ENCODE results near the gene MRPL12.
A peak's percentile ranks its signal among the peaks of the same experiment; 100 is the strongest.

The MRPL12 gene

DNA sequence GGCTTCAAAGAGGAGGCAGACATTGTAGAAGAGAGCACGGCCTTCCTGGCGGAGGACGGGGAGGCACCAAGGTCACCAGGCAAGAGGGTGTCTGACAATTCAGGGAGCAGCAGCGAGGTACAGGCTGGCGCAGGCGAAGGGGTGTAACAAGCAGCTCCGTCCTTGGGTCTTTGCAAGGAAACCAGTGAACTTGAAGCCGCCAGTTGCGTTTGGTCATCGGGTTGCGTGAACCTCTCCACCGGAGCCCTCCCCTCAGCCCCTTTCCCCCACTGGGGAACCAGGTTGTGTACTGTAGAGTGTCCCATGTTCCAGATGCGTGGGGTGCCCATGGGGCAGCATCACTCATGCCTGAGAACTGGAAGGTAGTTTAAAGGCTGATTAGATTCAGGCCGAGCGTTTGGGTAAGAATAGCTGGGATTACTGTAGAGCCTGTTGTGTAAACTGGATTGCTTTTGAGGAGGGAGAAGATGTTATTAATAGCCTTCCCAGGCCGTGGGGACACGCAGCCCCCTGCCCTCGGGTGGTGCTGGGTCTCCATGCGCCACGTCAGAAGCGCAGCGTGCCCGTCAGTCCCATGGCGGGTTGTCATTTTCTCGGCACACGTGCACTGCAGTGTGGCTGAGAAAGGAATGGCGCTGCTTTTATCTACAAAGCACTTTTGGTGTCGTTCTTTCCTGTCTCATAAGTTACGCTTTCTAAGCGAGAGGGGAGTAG lies 2.5 kb downstream of the MRPL12 start:
- H3K27ac ChIP-seq, result no peak overlapping the region

DNA sequence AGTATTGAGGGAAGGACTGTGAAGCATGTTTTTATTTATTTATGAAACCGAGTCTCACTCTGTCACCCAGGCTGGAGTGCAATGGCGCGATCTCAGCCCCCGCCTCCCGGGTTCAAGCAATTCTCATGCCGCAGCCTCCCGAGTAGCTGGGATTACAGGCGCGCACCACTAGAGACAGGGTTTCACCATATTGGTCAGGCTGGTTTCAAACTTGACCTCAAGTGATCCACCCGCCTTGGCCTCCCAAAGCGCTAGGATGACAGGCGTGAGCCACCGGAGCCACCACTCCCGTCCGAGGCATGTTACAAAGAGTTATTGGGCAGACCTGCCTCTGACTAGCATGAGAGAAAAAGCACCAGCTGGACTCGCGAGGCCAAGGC lies 3.1 kb downstream of the MRPL12 start:
- H3K27ac ChIP-seq, result no peak overlapping the region
- TF ChIP-seq, protein P1, sequence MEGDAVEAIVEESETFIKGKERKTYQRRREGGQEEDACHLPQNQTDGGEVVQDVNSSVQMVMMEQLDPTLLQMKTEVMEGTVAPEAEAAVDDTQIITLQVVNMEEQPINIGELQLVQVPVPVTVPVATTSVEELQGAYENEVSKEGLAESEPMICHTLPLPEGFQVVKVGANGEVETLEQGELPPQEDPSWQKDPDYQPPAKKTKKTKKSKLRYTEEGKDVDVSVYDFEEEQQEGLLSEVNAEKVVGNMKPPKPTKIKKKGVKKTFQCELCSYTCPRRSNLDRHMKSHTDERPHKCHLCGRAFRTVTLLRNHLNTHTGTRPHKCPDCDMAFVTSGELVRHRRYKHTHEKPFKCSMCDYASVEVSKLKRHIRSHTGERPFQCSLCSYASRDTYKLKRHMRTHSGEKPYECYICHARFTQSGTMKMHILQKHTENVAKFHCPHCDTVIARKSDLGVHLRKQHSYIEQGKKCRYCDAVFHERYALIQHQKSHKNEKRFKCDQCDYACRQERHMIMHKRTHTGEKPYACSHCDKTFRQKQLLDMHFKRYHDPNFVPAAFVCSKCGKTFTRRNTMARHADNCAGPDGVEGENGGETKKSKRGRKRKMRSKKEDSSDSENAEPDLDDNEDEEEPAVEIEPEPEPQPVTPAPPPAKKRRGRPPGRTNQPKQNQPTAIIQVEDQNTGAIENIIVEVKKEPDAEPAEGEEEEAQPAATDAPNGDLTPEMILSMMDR (conservative IDR thresholded peaks at IDR 0.05), result no peak
- TF ChIP-seq ZFX (IDR thresholded peaks at IDR 0.05), result no peak

More for the DNA sequence above, 2.5 kb downstream of the MRPL12 start:
- TF ChIP-seq ZFX (IDR thresholded peaks at IDR 0.05), result no peak
- TF ChIP-seq, protein P1 (conservative IDR thresholded peaks at IDR 0.05), result no peak

DNA sequence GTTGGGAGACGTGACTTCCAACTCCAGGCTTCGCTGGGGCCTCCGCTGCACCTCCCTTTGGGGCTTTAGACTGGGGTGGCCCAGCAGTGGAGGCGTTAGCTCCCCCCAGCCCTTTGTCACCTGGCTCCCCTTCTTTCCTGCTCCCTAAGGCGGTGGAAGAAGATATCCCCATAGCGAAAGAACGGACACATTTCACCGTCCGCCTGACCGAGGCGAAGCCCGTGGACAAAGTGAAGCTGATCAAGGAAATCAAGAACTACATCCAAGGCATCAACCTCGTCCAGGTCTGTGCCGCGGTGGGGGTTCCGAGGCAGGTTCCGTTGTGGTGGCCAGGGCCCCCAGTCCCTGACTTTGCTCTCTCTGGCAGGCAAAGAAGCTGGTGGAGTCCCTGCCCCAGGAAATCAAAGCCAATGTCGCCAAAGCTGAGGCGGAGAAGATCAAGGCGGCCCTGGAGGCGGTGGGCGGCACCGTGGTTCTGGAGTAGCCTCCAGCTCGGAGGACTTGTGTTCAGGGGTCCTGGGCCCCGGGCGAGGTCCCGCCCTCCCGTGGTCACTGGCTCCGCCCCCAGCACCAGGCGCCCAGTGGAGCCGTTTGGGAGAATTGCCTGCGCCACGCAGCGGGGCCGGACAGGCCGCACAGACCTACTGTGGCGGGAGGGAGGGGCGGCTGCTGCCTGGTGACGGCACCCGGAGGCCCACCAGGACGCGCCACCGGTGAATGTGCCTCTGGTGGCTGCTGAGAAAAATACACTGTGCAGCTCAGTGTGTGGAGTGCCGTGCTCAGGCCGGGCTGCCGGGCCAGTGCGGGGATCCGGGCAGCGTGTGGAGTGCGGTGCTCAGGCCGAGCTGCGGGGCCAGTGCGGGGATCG lies 3.8 kb downstream of the MRPL12 start:
- no peak for TF ChIP-seq ZFX (IDR thresholded peaks at IDR 0.05)
- TF ChIP-seq, protein P1 (conservative IDR thresholded peaks at IDR 0.05), result no peak; the same call in 1 of the 2 replicates
- H3K27ac ChIP-seq, result no peak overlapping the region

DNA sequence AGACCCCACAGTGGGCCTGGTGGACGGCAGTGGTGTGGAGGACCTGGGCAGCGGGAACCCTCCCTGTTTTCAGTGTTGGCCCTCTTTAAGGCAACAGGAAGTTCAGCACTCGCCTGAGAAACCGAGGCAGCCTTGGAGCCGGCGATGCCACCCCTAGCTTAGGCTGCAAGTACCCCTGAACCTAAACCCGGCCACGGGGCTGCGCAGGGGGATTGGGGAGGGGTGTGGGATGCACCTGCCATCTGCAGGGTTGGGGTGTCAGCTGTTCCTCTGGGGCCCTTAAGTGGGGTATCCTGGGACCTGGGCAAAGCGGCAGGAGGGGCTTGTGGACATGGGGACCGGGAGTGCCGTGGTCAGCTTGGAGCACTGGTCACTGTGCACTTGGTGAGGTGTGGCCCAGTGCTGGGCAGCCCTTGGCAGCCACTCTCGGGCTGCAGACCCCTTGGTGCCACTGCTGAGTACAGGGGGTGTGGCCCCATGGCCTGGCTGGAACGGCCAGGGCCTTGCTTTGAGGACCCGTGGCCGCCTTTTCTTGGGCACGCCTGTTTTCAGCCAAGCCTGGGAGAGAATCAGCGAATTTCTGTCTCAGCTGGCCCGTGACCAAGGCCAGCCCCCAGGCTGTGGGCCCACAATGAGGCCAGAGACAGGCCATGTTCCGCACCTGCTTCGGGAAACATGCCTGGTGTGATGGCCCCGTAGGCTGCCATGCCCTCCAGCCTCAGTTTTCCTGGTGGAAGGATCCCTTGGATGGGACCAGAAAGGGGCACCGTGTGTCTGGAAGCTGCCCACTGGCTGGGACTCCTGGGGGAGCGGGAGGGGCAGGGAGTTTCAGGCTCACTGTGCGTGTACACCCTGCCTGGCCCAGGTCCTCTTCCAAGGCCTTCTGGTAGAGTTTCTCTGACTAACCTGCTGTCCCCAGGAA lies 4.8 kb downstream of the MRPL12 start:
- H3K27ac ChIP-seq, result 0 out of 2 replicates have a peak overlapping the region, but pooled peaks have one; percentile 1
- no peak for TF ChIP-seq ZFX (IDR thresholded peaks at IDR 0.05)
- TF ChIP-seq, protein P1 (conservative IDR thresholded peaks at IDR 0.05), result no peak

DNA sequence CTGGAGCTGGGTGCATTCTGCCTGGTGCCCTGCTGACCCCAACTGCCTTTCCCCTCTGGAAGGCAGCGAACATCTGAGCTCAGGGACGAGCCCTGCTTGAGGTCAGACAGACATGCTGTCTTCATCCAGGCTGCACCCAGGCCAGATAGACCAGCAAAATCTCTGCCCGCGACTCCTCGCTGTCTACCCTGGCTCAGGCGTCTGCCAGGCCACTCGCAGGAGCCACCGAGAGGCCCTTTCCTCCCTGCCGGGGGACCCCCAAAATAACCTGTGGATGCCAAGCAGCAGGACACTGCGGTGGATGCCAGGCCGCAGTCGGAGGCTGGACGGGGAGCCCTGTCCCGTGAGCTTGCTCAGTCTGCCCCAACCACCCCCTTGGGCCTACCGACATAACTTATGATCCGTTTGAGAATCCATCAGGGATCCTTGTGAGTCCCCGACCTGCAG lies 5.6 kb downstream of the MRPL12 start:
- H3K27ac ChIP-seq, result 0 out of 2 replicates have a peak overlapping the region, but pooled peaks have one; percentile 1
- TF ChIP-seq, protein P1 (conservative IDR thresholded peaks at IDR 0.05), result no peak
- no peak for TF ChIP-seq ZFX (IDR thresholded peaks at IDR 0.05)

DNA sequence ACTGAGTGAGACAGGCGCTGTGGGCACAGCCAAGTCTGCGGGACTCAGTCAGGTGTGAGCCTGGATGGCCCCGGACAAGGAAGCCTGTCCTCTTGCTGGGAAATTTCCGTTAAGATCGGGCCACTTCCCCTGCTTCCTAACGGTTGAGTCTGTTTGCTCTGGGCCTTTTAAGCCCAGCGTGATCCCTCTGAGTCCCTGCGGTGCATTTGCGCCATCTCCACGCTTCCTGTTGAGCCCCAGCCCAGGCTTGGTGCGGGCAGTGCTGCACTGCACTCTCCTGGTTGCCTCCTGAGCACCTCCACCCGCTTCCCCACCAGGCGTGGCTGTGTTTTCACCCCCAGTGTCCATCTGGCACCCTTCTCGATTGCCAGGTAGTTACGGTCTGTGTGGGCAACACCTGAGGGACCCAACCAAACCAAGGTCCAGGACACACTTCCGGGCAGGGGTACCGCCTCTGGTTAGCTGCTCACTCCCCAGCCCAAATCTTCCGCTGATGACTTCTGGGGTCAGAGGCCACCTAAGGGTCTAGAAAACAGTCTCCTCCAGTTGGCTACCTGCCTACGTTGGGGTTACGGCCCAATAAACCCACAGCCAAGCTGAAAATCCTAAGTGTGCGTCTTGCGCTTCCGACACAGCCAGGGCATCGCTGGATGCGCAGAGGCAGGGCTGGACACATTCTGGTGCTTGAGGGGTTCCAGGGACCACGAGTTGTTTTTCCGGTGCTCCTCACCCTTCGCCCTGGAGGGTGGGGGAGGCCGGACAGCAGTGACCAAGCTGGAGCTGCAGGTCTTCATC lies 7.5 kb downstream of the MRPL12 start:
- no peak for TF ChIP-seq ZFX (IDR thresholded peaks at IDR 0.05)
- TF ChIP-seq, protein P1 (conservative IDR thresholded peaks at IDR 0.05), result no peak
- H3K27ac ChIP-seq, result peak overlapping the region; percentile 98

All from C4-2B (cell line).